ENCODE measurements around the gene OTX1.

OTX1 gene

DNA sequence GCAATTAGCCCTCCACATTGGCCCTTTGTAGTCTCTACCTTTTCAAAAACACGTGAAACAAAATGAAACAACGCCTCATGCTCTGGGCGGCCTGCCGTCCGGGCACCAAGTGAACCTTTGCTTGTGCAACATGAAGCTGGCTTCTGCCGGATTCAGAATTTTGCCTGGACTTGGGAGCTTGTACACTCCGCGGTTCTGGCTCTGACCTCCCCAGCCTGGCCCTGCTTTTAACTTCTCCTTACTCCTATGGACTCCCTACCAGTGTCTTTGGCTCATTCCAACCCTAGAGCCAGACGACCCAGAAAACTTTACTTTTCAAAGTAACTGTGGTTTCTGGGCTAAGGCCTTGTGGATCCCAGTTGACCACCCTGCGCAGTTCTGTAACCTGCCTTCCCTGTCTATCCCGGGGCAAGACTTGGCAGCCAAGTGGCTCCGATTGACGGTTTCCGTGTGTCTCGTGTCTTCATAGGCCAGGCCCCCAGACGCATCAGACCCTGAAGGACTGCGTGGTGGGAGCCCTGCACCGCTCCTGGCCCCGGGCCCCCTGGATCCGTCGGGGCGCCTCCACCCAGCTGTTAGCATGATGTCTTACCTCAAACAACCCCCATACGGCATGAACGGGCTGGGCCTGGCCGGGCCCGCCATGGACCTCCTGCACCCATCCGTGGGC, 1.9 kb downstream of the OTX1 start:
- TF ChIP-seq, protein P1, sequence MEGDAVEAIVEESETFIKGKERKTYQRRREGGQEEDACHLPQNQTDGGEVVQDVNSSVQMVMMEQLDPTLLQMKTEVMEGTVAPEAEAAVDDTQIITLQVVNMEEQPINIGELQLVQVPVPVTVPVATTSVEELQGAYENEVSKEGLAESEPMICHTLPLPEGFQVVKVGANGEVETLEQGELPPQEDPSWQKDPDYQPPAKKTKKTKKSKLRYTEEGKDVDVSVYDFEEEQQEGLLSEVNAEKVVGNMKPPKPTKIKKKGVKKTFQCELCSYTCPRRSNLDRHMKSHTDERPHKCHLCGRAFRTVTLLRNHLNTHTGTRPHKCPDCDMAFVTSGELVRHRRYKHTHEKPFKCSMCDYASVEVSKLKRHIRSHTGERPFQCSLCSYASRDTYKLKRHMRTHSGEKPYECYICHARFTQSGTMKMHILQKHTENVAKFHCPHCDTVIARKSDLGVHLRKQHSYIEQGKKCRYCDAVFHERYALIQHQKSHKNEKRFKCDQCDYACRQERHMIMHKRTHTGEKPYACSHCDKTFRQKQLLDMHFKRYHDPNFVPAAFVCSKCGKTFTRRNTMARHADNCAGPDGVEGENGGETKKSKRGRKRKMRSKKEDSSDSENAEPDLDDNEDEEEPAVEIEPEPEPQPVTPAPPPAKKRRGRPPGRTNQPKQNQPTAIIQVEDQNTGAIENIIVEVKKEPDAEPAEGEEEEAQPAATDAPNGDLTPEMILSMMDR (IDR thresholded peaks at IDR 0.05), result no peak

DNA sequence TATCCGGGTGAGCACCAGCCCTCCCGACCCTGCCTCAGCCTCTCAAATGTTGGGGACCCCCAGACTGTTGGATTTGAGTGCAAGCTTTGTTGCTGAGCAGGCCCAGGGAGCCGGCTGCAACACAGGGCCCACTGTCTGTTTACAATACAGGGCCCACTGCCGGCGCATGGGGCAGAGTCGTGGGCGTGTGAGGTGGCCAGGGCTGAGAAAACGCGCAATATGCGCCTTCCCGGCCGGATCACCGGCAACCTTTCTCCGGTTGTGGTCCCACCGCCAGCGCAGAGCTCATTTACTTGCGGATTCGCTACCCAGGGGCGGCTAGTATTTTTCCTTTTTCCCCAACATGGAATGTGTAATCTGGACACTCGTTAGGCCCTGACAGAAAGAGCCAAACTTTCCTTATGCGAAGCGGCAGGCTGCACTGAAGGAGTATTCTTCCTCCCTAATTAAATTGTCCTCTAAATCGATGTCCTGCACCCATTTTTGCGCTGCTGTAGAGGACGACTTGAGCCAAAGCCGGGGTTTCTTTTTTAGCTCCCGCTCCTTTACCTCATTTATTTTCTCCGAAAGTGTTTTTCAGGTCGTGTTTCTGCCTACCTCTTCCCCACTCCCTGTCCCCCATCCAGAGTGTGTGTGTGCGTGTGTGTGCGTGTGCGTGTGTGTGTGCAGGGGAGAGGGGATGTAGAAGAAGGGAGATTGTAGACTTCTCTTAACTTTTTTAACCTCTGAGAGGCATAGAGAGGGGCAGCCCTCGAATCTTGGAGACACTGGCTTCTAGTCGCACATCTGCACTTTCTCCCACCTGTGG, 2.7 kb downstream of the OTX1 start:
- TF ChIP-seq, protein P1 (IDR thresholded peaks at IDR 0.05), result no peak

DNA sequence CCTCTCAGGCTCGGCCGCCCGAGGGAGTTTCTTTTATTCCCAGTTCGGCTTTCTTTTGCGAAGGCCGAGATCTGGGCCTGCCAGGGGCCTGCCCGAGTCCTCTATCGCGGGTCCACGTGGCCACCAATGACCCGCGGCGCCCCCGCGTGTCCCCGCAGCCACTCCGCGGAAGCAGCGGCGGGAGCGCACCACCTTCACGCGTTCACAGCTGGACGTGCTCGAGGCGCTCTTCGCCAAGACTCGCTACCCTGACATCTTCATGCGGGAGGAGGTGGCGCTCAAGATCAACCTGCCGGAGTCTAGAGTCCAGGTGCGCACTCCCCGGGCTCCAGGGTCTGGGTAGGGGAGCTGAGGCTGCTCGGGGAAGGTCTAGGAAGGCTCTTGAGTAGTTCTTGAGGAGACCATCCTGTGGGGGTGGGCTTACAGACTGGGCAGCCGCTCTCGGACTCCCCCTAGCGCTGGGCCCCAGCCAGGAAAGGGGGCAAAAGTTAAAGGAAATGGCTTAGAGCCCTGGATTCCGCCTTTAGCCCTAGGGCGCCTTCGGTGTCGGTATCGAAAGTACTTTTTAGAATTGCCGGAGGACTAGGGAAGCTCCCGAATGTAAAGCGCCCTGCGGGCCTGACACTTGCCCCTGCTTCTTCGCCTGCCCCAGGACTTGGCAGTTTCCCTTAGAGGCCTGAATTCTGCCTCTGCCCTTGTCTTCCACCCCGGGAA, 3.4 kb downstream of the OTX1 start:
- TF ChIP-seq, protein P1 (IDR thresholded peaks at IDR 0.05), result no peak

DNA sequence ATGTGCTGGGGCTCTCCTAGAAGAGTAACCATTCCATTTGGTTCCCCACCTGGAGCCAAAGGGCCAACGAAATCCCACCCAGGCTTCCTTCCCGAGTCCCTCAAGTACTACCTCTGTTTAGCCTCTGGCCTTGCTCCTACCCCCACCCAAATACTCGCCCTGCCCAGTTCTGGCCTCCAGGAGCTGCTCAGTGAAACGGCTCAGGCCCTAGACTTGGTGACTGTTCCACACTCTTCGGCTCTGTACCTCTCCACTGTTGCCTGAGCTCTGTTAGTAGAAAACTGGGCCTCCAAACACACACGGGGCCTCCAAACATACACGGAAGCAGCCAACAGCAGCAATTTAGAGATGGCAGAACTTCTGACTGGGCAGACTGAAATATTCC, 4.2 kb downstream of the OTX1 start:
- TF ChIP-seq, protein P1 (IDR thresholded peaks at IDR 0.05), result no peak

DNA sequence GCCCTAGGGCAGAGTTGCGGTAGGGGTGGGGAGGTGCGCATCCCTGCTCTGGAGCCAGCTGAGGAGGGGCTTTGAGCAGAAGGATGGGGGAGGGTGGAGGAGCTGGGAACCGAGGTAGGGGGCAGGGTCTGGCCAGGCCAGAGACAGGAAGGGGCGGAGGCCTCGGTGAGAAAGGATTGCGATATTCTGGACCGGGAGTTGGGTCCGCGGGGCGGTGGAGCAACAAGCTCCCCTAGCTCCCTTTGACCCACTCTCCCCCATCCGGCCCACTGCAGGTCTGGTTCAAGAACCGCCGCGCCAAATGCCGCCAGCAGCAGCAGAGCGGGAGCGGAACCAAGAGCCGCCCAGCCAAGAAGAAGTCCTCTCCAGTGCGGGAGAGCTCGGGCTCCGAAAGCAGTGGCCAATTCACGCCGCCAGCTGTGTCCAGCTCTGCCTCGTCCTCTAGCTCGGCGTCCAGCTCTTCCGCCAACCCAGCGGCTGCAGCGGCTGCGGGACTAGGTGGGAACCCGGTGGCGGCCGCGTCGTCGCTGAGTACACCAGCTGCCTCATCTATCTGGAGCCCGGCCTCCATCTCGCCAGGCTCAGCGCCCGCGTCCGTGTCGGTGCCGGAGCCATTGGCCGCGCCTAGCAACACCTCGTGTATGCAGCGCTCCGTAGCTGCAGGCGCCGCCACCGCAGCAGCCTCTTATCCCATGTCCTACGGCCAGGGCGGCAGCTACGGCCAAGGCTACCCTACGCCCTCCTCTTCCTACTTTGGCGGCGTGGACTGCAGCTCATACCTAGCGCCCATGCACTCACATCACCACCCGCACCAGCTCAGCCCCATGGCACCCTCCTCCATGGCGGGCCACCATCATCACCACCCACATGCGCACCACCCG, 4.8 kb downstream of the OTX1 start:
- TF ChIP-seq, protein P1 (IDR thresholded peaks at IDR 0.05), result no peak

DNA sequence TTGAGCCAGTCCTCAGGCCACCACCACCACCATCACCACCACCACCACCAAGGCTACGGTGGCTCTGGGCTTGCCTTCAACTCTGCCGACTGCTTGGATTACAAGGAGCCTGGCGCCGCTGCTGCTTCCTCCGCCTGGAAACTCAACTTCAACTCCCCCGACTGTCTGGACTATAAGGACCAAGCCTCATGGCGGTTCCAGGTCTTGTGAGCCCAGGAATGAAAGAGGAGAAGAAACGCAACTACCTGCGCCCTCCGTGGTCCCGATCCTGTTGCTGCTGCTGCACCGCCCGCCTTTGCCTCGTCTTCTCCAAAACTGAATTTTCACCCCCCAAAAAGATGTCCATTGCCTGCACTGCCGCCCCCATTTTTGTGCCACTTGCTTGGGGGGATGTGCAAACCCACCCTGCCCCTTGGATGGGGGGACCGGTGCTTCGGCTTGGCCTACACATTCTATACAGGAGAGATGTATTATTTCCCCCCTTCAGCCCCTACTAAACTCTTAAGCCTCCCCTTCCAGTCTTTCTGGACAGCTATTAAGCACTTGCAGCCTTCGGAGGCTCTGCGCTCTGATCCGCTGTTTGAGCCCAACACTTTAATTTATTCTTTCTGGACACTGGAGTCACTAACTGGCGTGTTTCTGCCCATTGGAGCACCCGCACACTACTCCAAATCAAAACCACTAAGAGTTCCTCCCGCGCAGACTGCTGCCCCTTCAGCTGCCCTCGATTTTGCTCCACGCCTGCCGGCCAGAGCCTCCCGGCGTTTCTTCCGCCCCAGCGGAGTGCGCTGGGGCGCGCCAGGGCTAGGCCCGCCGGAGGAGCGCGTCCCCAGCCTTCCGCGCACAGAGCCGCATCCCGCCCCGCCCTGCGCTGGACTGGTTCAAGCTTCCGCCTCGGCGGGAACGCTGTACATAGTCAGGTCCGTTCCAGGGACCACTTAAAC, 5.7 kb downstream of the OTX1 start:
- TF ChIP-seq, protein P1 (IDR thresholded peaks at IDR 0.05), result no peak
